ENCODE data around the gene FHL1. TPM values are rescaled to one million over a fixed set of nuclear protein-coding genes. Genes with fewer than 3 reads are reported as not detected.

FHL1 gene
- total and polyA plus RNA-seq, 4 donors = 8.8 to 20.2 (median 15.0) TPM

- Histone ChIP-seq H3K4me1 (ENCODE audit: control insufficient read depth in 4 of 4, insufficient read depth in 4 of 4, low read length in 3 of 4) (no peaks in the 10 kb centered on the region), H3K36me3 (ENCODE audit: control insufficient read depth in 4 of 4, insufficient read depth in 3 of 4, low read depth in 1 of 4, low read length in 3 of 4) (no peaks in the 10 kb centered on the region), H3K27ac (ENCODE audit: low read depth in 1 of 2, low read length in 2 of 2) (no peak overlapping the region), H3K4me3 (ENCODE audit: low read depth in 1 of 3, low read length in 3 of 3) (no peak overlapping the region), H3K9me3 (ENCODE audit: control insufficient read depth in 4 of 4, low read length in 3 of 4) (peaks cover 0 to 3% (median 0%) of the 10 kb centered on the region in 4 donors), H3K27me3 (ENCODE audit: control insufficient read depth in 4 of 4, insufficient read depth in 4 of 4, low read length in 3 of 4) (no peaks in the 10 kb centered on the region), H3K9ac (ENCODE audit: low read depth in 1 of 2, low read length in 2 of 2) (no peak overlapping the region)
- no peak for DNase-seq (ENCODE audit: low spot score)
- 94% methylated on average over 11 of the region's 11 CpGs for WGBS
- TF ChIP-seq MAX (IDR thresholded peaks at IDR 0.05) = no peak
- TF ChIP-seq SP1 (IDR thresholded peaks at IDR 0.05) = no peak
- no peak for TF ChIP-seq HNF4G (IDR thresholded peaks at IDR 0.05)
- no peak for TF ChIP-seq RAD21 (IDR thresholded peaks at IDR 0.05)
- no peak for TF ChIP-seq ATF3 (IDR thresholded peaks at IDR 0.05)
- no peak for TF ChIP-seq ZBTB33 (IDR thresholded peaks at IDR 0.05)
- TF ChIP-seq NR2F2 (IDR thresholded peaks at IDR 0.05) = no peak
- no peak for TF ChIP-seq YY1 (IDR thresholded peaks at IDR 0.05)
- no peak for TF ChIP-seq GABPA (IDR thresholded peaks at IDR 0.05 in 1 of 2, conservative IDR thresholded peaks at IDR 0.05 in 1 of 2)
- TF ChIP-seq CTCF (IDR thresholded peaks at IDR 0.05; ENCODE audit: low read depth, low read length, missing input control) = no peak
- no peak for TF ChIP-seq FOXA1 (IDR thresholded peaks at IDR 0.05)
- TF ChIP-seq EGR1 (IDR thresholded peaks at IDR 0.05; ENCODE audit: low read depth in 2 of 2) = no peak
- TF ChIP-seq TAF1 (conservative IDR thresholded peaks at IDR 0.05) = no peak
- no peak for TF ChIP-seq HNF4A (conservative IDR thresholded peaks at IDR 0.05)
- no peak for TF ChIP-seq REST (IDR thresholded peaks at IDR 0.05)
- TF ChIP-seq RXRA (IDR thresholded peaks at IDR 0.05) = no peak
These were observed 22.2 kb upstream of the FHL1 start for GRCh38 chrX:136125106-136125505.

GRCh38 chrX:136126371-136126770 is 21.0 kb upstream of the FHL1 start:
- no peak for TF ChIP-seq MAX (IDR thresholded peaks at IDR 0.05)
- no peak for TF ChIP-seq ZBTB33 (IDR thresholded peaks at IDR 0.05)
- Histone ChIP-seq H3K4me3 (ENCODE audit: low read depth in 1 of 3, low read length in 3 of 3) (no peak overlapping the region), H3K4me1 (ENCODE audit: control insufficient read depth in 4 of 4, insufficient read depth in 4 of 4, low read length in 3 of 4) (no peaks in the 10 kb centered on the region), H3K27me3 (ENCODE audit: control insufficient read depth in 4 of 4, insufficient read depth in 4 of 4, low read length in 3 of 4) (no peaks in the 10 kb centered on the region), H3K36me3 (ENCODE audit: control insufficient read depth in 4 of 4, insufficient read depth in 3 of 4, low read depth in 1 of 4, low read length in 3 of 4) (no peaks in the 10 kb centered on the region), H3K27ac (ENCODE audit: low read depth in 1 of 2, low read length in 2 of 2) (no peak overlapping the region), H3K9me3 (ENCODE audit: control insufficient read depth in 4 of 4, low read length in 3 of 4) (no peaks in the 10 kb centered on the region), H3K9ac (ENCODE audit: low read depth in 1 of 2, low read length in 2 of 2) (no peak overlapping the region)
- no peak for DNase-seq (ENCODE audit: low spot score)
- WGBS = 89% methylated on average over 6 of the region's 6 CpGs
